ENCODE data around the gene POR. TPM values are rescaled to one million over a fixed set of nuclear protein-coding genes. Genes with fewer than 3 reads are reported as not detected.
A peak's percentile ranks its signal among the peaks of the same experiment; 100 is the strongest.

POR gene
- total and polyA plus RNA-seq, 11 donors = 38.3 to 202 (median 80.0) TPM

- no peaks in the 10 kb centered on the region for H3K9me3 ChIP-seq
- intact Hi-C loops (cut with DNase I) = no loop called here
- peaks cover 0 to 38% (median 21%) of the 10 kb centered on the region in 12 donors for H3K4me1 ChIP-seq
- TF ChIP-seq, protein P1, sequence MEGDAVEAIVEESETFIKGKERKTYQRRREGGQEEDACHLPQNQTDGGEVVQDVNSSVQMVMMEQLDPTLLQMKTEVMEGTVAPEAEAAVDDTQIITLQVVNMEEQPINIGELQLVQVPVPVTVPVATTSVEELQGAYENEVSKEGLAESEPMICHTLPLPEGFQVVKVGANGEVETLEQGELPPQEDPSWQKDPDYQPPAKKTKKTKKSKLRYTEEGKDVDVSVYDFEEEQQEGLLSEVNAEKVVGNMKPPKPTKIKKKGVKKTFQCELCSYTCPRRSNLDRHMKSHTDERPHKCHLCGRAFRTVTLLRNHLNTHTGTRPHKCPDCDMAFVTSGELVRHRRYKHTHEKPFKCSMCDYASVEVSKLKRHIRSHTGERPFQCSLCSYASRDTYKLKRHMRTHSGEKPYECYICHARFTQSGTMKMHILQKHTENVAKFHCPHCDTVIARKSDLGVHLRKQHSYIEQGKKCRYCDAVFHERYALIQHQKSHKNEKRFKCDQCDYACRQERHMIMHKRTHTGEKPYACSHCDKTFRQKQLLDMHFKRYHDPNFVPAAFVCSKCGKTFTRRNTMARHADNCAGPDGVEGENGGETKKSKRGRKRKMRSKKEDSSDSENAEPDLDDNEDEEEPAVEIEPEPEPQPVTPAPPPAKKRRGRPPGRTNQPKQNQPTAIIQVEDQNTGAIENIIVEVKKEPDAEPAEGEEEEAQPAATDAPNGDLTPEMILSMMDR (IDR thresholded peaks at IDR 0.05) = no peak
- no peak for TF ChIP-seq POLR2A (IDR thresholded peaks at IDR 0.05)
- H3K27me3 ChIP-seq = no peaks in the 10 kb centered on the region
- DNase-seq (no peak), ATAC-seq (no peak)
- peaks cover 0 to 26% (median 17%) of the 10 kb centered on the region in 9 donors for H3K36me3 ChIP-seq
- 76 to 86% (median 82%) methylated on average over 8 of the region's 8 CpGs for WGBS, 4 donors
- no peak overlapping the region for H3K4me3 ChIP-seq
- H3K27ac ChIP-seq = peak overlapping the region in 1 of 12 donors; percentile 13
Measured at GRCh38 chr7:76008156-76008687, 93.3 kb downstream of the POR start.

GRCh38 chr7:76009672-76010600 is 95.0 kb downstream of the POR start:
- no peaks in the 10 kb centered on the region for H3K9me3 ChIP-seq
- peaks cover 0 to 15% (median 4%) of the 10 kb centered on the region in 9 donors for H3K36me3 ChIP-seq
- H3K27me3 ChIP-seq = no peaks in the 10 kb centered on the region
- WGBS, 4 donors = 71 to 86% (median 80%) methylated on average over 11 of the region's 11 CpGs
- peak overlapping the region in 7 of 12 donors; percentile 3 to 79 (median 72) for H3K27ac ChIP-seq
- DNase-seq (no peak), ATAC-seq (no peak)
- H3K4me1 ChIP-seq = peaks cover 0 to 38% (median 21%) of the 10 kb centered on the region in 12 donors
- intact Hi-C loops (cut with DNase I) = loop anchor here in 2 of 10 donors (5.0 to 10.0 kb wide), 3 partner anchors 43 to 93 kb away; partner anchors contain the start of gene POR (in 1 of the 2)
- TF ChIP-seq, protein P1 (IDR thresholded peaks at IDR 0.05) = no peak
- TF ChIP-seq POLR2A (IDR thresholded peaks at IDR 0.05) = no peak
- H3K4me3 ChIP-seq = no peak overlapping the region

- no peaks in the 10 kb centered on the region for H3K9me3 ChIP-seq
- no peak for TF ChIP-seq POLR2A (IDR thresholded peaks at IDR 0.05)
- TF ChIP-seq, protein P1 (IDR thresholded peaks at IDR 0.05) = no peak
- H3K36me3 ChIP-seq = peaks cover 0 to 9% (median 0%) of the 10 kb centered on the region in 9 donors
- H3K4me3 ChIP-seq = peak overlapping the region in 2 of 12 donors; percentile 10 to 11
- ATAC-seq (peak; percentile 90 to 96 (median 94)), DNase-seq (peak; percentile 64 to 85 (median 81))
- H3K27me3 ChIP-seq = no peaks in the 10 kb centered on the region
- intact Hi-C loops (cut with DNase I) = loop anchor here in 2 of 10 donors (5.0 to 10.0 kb wide), 3 partner anchors 44 to 94 kb away; partner anchors contain the start of gene POR (in 1 of the 2)
- H3K4me1 ChIP-seq = peaks cover 0 to 38% (median 21%) of the 10 kb centered on the region in 12 donors
- WGBS, 4 donors = 12 to 26% (median 22%) methylated on average over 8 of the region's 8 CpGs
- H3K27ac ChIP-seq = peak overlapping the region; percentile 3 to 79 (median 70)
Measured at GRCh38 chr7:76011442-76011861, 96.5 kb downstream of the POR start.

Data from heart left ventricle (tissue), 16 donors.